Skeletal muscle tissue (tissue), 4 donors: Measurements from ENCODE around the gene GALNT17. TPM values are rescaled to one million over a fixed set of nuclear protein-coding genes. Genes with fewer than 3 reads are reported as not detected.

Source experiments
- H3K27ac ChIP-seq: one replicate; pipeline ENCODE4 v1.7.0; 2013; ENCODE audit warnings: mild to moderate bottlenecking, low read depth, low read length, inconsistent platforms
- H3K27me3 ChIP-seq, 3 donors: one replicate each; pipeline ENCODE4 v1.7.0; 2013; ENCODE audit warnings: low read length in 3 of 3; ENCODE audit not compliant: control insufficient read depth in 3 of 3, insufficient read depth in 3 of 3
- H3K36me3 ChIP-seq, 3 donors: one replicate each; pipeline ENCODE4 v1.7.0; 2013; ENCODE audit warnings: low read length in 3 of 3; ENCODE audit not compliant: control insufficient read depth in 3 of 3, insufficient read depth in 3 of 3
- H3K4me1 ChIP-seq, 3 donors: one replicate each; pipeline ENCODE4 v1.7.0; 2013; ENCODE audit warnings: low read length in 3 of 3, mild to moderate bottlenecking in 3 of 3; ENCODE audit not compliant: control insufficient read depth in 3 of 3, insufficient read depth in 3 of 3
- H3K4me3 ChIP-seq, 3 donors: one replicate each; pipeline ENCODE4 v1.7.0; 2013; ENCODE audit warnings: low read length in 3 of 3
- H3K9ac ChIP-seq, 3 donors: one replicate each; pipeline ENCODE4 v1.7.0; 2013; ENCODE audit warnings: low read length in 3 of 3, mild to moderate bottlenecking in 3 of 3, moderate library complexity in 2 of 3, low read depth in 1 of 3
- H3K9me3 ChIP-seq, 3 donors: one replicate each; pipeline ENCODE4 v1.7.0; 2013; ENCODE audit warnings: low read length in 3 of 3; ENCODE audit not compliant: control insufficient read depth in 3 of 3
- total RNA-seq: library from RNA; depleted of rRNA; stranded (reverse); fragments of >200 nt; gene quantifications from one replicate; pipeline ENCODE4 v1.2.3, GENCODE V29; 2014
- donor health status: Osteomylitis.

GALNT17 gene
- total RNA-seq, 1 donor from 2014 or later = 24.5 TPM

DNA sequence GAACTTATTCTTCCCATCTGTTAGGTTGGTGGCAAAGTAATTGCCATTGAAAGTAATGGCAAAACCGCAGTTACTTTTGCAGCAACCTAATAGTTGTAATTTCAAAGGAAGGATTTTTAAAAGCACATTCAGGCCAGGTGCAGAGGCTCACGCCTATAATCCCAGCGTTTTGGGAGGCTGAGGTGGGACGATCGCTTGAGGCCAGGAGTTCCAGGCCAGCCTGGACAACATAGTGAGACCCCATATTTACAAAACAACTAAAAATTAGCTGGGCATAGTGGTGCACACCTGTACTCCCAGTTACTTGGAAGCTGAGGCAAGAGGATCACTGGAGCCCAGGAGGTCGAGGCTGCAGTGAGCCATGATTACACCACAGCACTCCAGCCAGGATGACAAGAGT, 374.9 kb downstream of the GALNT17 start:
- H3K36me3 ChIP-seq = no peaks in the 10 kb centered on the region
- H3K27me3 ChIP-seq = no peaks in the 10 kb centered on the region
- no peak overlapping the region for H3K27ac ChIP-seq
- no peaks in the 10 kb centered on the region for H3K9me3 ChIP-seq
- no peak overlapping the region for H3K9ac ChIP-seq
- no peak overlapping the region for H3K4me3 ChIP-seq
- H3K4me1 ChIP-seq = no peaks in the 10 kb centered on the region

DNA sequence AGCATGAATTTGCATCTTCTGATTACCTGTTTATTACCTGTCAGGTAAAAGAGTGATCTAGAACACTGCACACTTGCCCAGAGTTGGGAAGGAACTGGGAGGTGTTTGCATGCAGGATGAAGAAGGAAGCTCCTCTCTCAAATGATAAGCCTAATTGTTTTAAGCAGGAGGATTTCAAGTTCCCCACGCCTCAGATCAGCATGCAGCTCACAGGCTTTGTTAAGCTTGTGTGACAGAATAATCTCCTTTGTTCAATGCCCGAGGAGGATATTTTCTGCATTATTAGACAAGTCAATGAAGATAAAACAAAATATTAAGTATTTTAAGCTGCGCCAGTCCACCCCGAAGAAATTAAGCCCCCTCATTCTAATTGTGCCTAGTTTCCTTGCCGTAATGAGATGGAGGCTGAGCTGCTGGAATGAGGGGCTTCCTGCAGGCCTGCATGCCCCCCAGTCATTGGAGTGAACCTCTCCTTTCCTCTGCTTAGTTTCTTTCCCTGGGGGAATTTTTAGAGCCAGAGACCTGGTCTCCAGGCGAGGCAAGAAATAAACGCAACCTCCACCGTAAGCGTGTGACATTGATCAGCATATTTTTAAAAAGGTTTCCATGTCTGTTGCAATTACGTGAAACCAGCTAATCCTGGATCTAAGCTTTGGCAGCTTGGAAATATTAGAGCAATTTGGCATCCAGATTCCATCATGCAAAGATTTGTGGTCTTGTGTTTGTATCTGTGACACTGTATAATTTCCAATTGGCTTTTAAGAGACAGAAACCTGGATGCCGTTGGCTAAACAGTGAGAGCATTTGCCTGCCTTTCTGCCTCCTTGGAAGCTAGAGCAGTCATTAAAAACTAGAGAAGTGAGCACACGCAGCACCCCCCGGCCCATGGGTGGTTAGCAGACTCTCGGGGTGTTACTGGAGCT, 376.0 kb downstream of the GALNT17 start:
- Histone ChIP-seq H3K27me3 (no peaks in the 10 kb centered on the region), H3K4me1 (no peaks in the 10 kb centered on the region), H3K4me3 (no peak overlapping the region), H3K9ac (no peak overlapping the region), H3K36me3 (no peaks in the 10 kb centered on the region), H3K9me3 (no peaks in the 10 kb centered on the region), H3K27ac (no peak overlapping the region)

GRCh38 chr7:71509381-71509780, 377.4 kb downstream of the GALNT17 start:
- no peak overlapping the region for H3K27ac ChIP-seq

DNA sequence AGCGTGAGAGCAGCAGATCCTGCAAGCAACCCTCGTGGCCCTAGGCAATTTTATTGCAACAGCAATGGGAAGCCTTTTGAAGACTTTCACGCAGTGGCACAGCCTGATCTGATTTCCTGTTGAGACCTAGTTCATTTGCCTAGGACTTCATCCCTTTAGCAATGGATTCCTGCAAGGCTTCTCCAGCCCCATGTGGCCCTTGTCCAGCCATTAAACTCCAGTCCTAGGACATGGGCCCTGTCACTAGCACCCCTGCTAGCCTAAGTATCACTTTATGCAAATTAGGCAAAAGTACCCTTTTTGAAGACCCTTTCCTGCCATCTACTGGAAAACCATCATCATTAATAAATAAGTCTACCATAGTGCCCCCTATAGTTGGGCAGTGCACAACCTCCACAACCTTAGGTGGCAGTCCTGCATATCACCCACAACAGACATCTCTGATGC, 379.4 kb downstream of the GALNT17 start:
- Histone ChIP-seq H3K36me3 (no peaks in the 10 kb centered on the region), H3K9ac (no peak overlapping the region), H3K4me1 (no peaks in the 10 kb centered on the region), H3K27me3 (no peaks in the 10 kb centered on the region), H3K4me3 (no peak overlapping the region), H3K9me3 (peaks cover 0 to 2% (median 2%) of the 10 kb centered on the region in 3 donors), H3K27ac (no peak overlapping the region)

More at GRCh38 chr7:71509381-71509780, 377.4 kb downstream of the GALNT17 start:
- Histone ChIP-seq H3K4me3 (no peak overlapping the region), H3K27me3 (no peaks in the 10 kb centered on the region), H3K9me3 (no peaks in the 10 kb centered on the region), H3K4me1 (no peaks in the 10 kb centered on the region), H3K9ac (no peak overlapping the region), H3K36me3 (no peaks in the 10 kb centered on the region)

- H3K9me3 ChIP-seq = peaks cover 2 to 6% (median 6%) of the 10 kb centered on the region in 3 donors
- no peak overlapping the region for H3K27ac ChIP-seq
- no peaks in the 10 kb centered on the region for H3K27me3 ChIP-seq
- H3K4me1 ChIP-seq = peaks cover 0 to 5% (median 0%) of the 10 kb centered on the region in 3 donors
- H3K4me3 ChIP-seq = peak overlapping the region in 1 of 3 donors; percentile 7
- H3K9ac ChIP-seq = no peak overlapping the region
- no peaks in the 10 kb centered on the region for H3K36me3 ChIP-seq
Measured at GRCh38 chr7:71517940-71518699, 386.2 kb downstream of the GALNT17 start.

DNA sequence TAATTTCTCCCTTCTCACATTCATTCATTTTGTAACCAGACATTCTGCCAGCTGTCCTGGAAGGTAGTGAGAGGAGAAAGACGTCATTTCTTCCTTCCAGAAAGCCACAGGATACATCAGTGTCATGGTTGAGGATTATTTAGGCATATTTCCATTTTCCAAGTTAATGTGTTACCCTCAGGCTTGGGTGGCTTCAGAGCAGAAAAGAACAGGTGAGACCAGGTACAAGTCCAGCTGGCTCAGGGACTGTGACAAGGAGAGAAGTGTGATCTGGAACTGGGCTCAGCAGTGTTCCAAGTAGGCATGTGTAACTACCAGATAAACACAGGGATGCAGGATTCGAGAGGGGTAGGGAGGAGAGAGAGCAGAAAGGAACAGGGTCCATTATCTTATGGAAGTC, 386.9 kb downstream of the GALNT17 start:
- Histone ChIP-seq H3K4me3 (no peak overlapping the region), H3K4me1 (peaks cover 0 to 5% (median 0%) of the 10 kb centered on the region in 3 donors), H3K9me3 (peaks cover 2 to 6% (median 6%) of the 10 kb centered on the region in 3 donors), H3K36me3 (no peaks in the 10 kb centered on the region), H3K9ac (no peak overlapping the region), H3K27me3 (no peaks in the 10 kb centered on the region), H3K27ac (no peak overlapping the region)

DNA sequence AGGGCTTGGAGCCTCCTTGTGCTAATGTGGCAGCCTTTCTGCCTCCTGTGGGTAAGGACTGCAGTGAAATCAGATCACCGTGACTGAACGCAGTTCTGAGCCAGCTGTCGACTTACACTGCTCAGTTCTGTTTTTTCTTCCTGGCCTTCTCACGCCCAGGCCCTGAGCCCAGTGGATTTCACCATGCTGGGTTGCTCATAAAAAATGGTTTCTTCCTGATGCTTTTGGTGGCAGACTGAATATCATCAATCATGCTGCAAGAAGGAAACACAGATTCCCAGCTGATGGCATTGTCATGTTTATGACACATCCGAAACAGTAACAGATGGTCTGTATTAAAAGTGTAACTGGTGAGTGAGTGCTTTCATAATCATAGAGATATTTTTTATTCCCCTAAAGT, 389.6 kb downstream of the GALNT17 start:
- H3K36me3 ChIP-seq = no peaks in the 10 kb centered on the region
- H3K4me1 ChIP-seq = peaks cover 0 to 5% (median 0%) of the 10 kb centered on the region in 3 donors
- no peaks in the 10 kb centered on the region for H3K27me3 ChIP-seq
- no peak overlapping the region for H3K4me3 ChIP-seq
- peaks cover 0 to 6% (median 4%) of the 10 kb centered on the region in 3 donors for H3K9me3 ChIP-seq
- no peak overlapping the region for H3K27ac ChIP-seq
- H3K9ac ChIP-seq = no peak overlapping the region

GRCh38 chr7:71526106-71526505, 394.2 kb downstream of the GALNT17 start:
- no peak overlapping the region for H3K9ac ChIP-seq
- no peak overlapping the region for H3K27ac ChIP-seq
- H3K36me3 ChIP-seq = no peaks in the 10 kb centered on the region
- no peaks in the 10 kb centered on the region for H3K27me3 ChIP-seq
- H3K4me3 ChIP-seq = no peak overlapping the region
- H3K9me3 ChIP-seq = no peaks in the 10 kb centered on the region
- H3K4me1 ChIP-seq = peaks cover 0 to 5% (median 0%) of the 10 kb centered on the region in 3 donors

DNA sequence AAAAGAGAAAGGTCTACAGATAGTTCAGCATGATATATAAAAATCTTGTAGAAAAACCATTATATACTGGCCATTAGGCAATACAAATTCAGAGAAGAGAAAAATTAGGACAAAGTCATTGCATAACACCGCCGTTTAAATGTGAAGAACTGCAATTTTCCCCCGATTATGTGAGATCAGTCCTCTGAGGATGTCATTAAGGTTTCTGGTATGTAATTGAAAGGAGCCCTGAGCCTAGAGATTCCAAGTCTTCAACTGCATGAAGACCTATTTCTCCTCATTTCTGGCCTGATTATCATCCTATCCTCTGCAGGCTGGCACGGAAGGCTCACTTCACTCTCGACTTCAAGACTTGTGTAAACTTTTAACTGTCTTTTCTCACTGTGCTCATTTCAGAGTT, 395.3 kb downstream of the GALNT17 start:
- H3K9ac ChIP-seq = no peak overlapping the region
- H3K27ac ChIP-seq = no peak overlapping the region
- H3K4me1 ChIP-seq = no peaks in the 10 kb centered on the region
- H3K4me3 ChIP-seq = no peak overlapping the region
- H3K27me3 ChIP-seq = no peaks in the 10 kb centered on the region
- H3K9me3 ChIP-seq = no peaks in the 10 kb centered on the region
- no peaks in the 10 kb centered on the region for H3K36me3 ChIP-seq

GRCh38 chr7:71535616-71536015, 403.7 kb downstream of the GALNT17 start:
- no peak overlapping the region for H3K27ac ChIP-seq
- H3K36me3 ChIP-seq = no peaks in the 10 kb centered on the region
- H3K4me3 ChIP-seq = no peak overlapping the region
- H3K9ac ChIP-seq = no peak overlapping the region
- H3K9me3 ChIP-seq = no peaks in the 10 kb centered on the region
- no peaks in the 10 kb centered on the region for H3K27me3 ChIP-seq
- no peaks in the 10 kb centered on the region for H3K4me1 ChIP-seq
